Left ventricle myocardium inferior (tissue), 1 donor: Measurements from ENCODE around the gene OOSP1. TPM values are rescaled to one million over a fixed set of nuclear protein-coding genes. Genes with fewer than 3 reads are reported as not detected.

Source experiments
- DNase-seq: peaks from one replicate; pipeline ENCODE4 v3.0.0-alpha.2; 2020
- H3K27ac ChIP-seq: fragments of 200-600 bp; replicated peaks from 2 replicates; pipeline ENCODE4 v1.8.0; 2021
- H3K27me3 ChIP-seq: fragments of 200-600 bp; 2 replicates; pipeline ENCODE4 v1.8.0; 2021; ENCODE audit warnings: low read depth
- H3K36me3 ChIP-seq: fragments of 200-600 bp; 2 replicates; pipeline ENCODE4 v1.8.0; 2021
- H3K4me1 ChIP-seq: fragments of 200-600 bp; 2 replicates; pipeline ENCODE4 v1.8.0; 2021
- H3K4me3 ChIP-seq: fragments of 200-600 bp; 2 replicates; pipeline ENCODE4 v1.8.0; 2021; ENCODE audit warnings: mild to moderate bottlenecking, moderate library complexity
- H3K9me3 ChIP-seq: fragments of 200-600 bp; replicated peaks from 2 replicates; pipeline ENCODE4 v1.8.0; 2021
- intact Hi-C: fragments of 100-400 bp; cut with micrococcal nuclease; formaldehyde crosslinking; loops from one replicate; pipeline ENCODE4 v1.11.0; 2022
- total RNA-seq: library from RNA; stranded (reverse); fragmentation: NEBNext Ultra II Directional; extraction: Animal tissue kit (Norgen Biotek cat#: 25700); gene quantifications from one replicate; pipeline ENCODE4 v1.2.1, GENCODE V29; 2021
- TF ChIP-seq, protein P1 (sequence below): fragments of 200-600 bp; IDR thresholded peaks from 2 replicates; pipeline ENCODE4 v1.8.0; 2021; ENCODE audit warnings: antibody characterized with exemption, mild to moderate bottlenecking, borderline replicate concordance
- donor health status: DM: no; HTN: yes; CAD: no; lungs with severe emphysema.

Gene OOSP1
- total RNA-seq, 1 donor from 2014 or later = not detected

DNA sequence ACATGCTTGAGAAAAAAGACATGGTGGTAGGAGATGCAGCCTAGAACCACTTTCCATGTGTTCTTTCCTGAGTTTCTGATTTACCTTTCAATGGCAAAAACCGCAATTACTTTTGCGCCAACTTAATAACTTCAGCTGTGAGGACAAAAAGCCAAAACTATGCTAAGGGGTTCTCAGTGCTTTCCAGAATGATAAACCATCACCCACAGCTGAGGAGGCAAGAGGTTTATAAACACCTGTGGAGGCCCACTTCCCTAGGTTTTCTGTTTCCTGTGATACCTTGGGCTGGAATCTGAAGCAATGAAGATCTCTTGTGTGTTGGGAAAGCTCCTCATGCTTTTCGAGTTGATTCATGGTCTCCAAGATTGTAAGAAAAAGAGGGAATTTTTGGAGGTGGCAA, 25.5 kb downstream of the OOSP1 start, which contains the start of gene OOSP4A:
Gene OOSP4A (plus strand): TSS at position 301 of the 400 bp plus-strand sequence. CDS start 0 bp downstream, at position 301.
- no peak within 1 kb of the TSS for H3K27ac ChIP-seq
- no peak for DNase-seq
- intact Hi-C loops = no loop called here
- TF ChIP-seq, protein P1, sequence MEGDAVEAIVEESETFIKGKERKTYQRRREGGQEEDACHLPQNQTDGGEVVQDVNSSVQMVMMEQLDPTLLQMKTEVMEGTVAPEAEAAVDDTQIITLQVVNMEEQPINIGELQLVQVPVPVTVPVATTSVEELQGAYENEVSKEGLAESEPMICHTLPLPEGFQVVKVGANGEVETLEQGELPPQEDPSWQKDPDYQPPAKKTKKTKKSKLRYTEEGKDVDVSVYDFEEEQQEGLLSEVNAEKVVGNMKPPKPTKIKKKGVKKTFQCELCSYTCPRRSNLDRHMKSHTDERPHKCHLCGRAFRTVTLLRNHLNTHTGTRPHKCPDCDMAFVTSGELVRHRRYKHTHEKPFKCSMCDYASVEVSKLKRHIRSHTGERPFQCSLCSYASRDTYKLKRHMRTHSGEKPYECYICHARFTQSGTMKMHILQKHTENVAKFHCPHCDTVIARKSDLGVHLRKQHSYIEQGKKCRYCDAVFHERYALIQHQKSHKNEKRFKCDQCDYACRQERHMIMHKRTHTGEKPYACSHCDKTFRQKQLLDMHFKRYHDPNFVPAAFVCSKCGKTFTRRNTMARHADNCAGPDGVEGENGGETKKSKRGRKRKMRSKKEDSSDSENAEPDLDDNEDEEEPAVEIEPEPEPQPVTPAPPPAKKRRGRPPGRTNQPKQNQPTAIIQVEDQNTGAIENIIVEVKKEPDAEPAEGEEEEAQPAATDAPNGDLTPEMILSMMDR = no peak
- H3K36me3 ChIP-seq = no peaks in the 10 kb centered on the region
- H3K27me3 ChIP-seq = no peaks in the 10 kb centered on the region
- no peak within 1 kb of the TSS for H3K4me3 ChIP-seq
- H3K4me1 ChIP-seq = peaks cover 21% of the 10 kb centered on the region
- H3K9me3 ChIP-seq = no peaks in the 10 kb centered on the region

DNA sequence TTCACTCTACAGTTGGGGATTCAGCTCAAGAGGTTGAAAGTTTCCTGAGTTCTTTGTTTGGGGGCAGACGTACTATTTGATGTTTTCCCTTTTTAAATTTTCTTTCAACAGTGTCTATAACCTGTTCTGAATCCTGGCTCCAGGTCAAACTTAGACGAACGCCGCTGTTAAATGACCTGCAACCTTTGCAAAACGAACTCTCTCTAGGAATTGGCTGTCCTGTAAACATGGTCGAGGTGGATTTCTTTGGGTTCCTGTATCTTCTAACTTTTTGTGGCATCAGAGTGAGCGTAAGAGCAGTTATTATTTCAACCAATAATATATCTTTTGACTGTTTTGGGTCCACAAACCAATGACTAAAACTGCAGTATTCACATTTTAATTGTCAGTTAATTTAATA, 27.2 kb downstream of the OOSP1 start:
- Histone ChIP-seq H3K27me3 (no peaks in the 10 kb centered on the region), H3K36me3 (no peaks in the 10 kb centered on the region), H3K4me3 (no peak overlapping the region), H3K4me1 (peaks cover 24% of the 10 kb centered on the region), H3K9me3 (no peaks in the 10 kb centered on the region), H3K27ac (no peak overlapping the region)
- intact Hi-C loops = no loop called here
- TF ChIP-seq, protein P1 = no peak
- no peak for DNase-seq

DNA sequence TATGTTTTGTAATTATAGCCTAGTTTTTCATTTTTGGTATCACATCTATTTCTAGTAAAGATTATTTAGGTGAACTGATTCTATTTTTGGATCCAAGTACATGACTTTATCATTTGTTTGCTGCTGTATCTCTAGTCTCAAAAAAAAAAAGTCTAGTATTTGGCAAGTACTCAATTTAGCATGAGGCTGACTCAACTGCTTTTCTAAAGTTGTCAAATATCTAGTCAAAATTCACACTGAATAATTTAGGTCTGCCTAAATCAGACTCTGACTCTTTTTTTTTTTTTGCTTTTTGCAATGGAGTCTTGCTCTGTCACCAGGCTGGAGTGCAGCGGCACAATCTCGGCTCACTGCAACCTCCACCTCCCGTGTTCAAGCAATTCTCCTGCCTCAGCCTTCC, 28.0 kb downstream of the OOSP1 start:
- H3K27ac ChIP-seq = no peak overlapping the region
- H3K4me1 ChIP-seq = peaks cover 24% of the 10 kb centered on the region
- no peaks in the 10 kb centered on the region for H3K36me3 ChIP-seq
- no peaks in the 10 kb centered on the region for H3K27me3 ChIP-seq
- H3K4me3 ChIP-seq = no peak overlapping the region
- TF ChIP-seq, protein P1 = no peak
- no peaks in the 10 kb centered on the region for H3K9me3 ChIP-seq
- intact Hi-C loops = no loop called here
- DNase-seq = no peak

DNA sequence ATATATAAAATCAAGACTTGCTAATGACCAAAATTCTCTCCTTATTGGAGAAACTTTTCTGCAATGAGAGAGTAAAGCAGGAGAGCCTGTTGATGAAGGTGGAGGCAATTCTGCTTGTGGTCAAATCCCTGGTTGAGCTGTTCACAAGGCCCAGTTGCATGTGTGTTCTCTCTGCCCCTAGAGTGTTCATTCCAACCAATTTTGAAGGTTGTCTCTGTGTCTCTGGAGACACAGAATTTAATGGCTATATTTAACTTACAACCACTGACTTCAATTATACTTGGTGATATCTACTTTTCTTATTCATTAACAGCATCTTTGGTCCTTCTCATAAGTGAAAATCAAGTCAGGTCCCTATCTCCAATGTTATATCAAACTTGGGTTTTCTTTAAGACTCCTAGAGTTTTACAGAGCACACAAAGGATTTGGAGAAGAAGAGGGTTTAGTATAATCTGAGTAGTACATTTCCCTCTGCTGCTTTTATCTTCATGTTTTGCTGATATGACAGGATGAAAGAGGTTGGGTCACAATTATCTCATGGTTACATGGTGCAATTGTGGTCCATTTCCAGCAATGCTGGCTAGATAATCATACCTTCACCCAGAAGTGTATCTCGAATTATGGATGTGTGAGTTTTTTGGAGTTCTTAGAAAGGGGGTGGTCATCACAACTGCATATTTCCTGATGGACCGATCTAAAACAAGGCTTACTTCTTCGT, 29.6 kb downstream of the OOSP1 start:
- H3K4me1 ChIP-seq = peaks cover 12% of the 10 kb centered on the region
- H3K36me3 ChIP-seq = no peaks in the 10 kb centered on the region
- H3K4me3 ChIP-seq = no peak overlapping the region
- no peak for DNase-seq
- no peak overlapping the region for H3K27ac ChIP-seq
- intact Hi-C loops = no loop called here
- no peaks in the 10 kb centered on the region for H3K27me3 ChIP-seq
- TF ChIP-seq, protein P1 = no peak
- no peaks in the 10 kb centered on the region for H3K9me3 ChIP-seq

DNA sequence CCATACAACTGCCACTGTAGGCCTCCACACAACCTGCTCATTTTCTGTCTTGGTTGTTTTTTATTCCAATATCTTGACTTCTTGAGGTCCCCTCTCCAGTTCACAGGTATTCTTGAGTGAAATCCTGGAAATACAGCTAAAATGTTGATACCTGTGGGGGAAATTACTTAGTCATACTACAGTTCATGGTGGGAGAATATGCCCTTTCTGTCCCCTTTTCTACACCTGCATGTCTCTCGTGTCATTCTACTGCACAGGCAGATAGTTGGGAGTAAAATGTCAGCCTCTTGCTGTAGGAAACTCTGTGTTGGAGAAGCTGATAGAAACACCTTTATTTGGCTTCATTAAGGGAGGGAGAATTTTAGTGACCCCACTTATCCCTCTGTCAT, 30.2 kb downstream of the OOSP1 start:
- Histone ChIP-seq H3K27me3 (no peaks in the 10 kb centered on the region), H3K36me3 (no peaks in the 10 kb centered on the region), H3K4me1 (peaks cover 12% of the 10 kb centered on the region), H3K27ac (no peak overlapping the region), H3K4me3 (no peak overlapping the region), H3K9me3 (no peaks in the 10 kb centered on the region)
- no peak for DNase-seq
- intact Hi-C loops = no loop called here
- TF ChIP-seq, protein P1 = no peak
